Erythroblast (primary cell): ENCODE data around the gene NUP210.

Source experiments
- GATA1 ChIP-seq: IDR thresholded peaks from 2 replicates; pipeline ENCODE4 v1.6.1; 2011; ENCODE audit warnings: low read depth, mild to moderate bottlenecking, control low read depth, low read length, moderate library complexity
- POLR2A ChIP-seq: IDR thresholded peaks from 2 replicates; pipeline ENCODE4 v1.6.1; 2011; ENCODE audit warnings: mild to moderate bottlenecking, low read length

DNA sequence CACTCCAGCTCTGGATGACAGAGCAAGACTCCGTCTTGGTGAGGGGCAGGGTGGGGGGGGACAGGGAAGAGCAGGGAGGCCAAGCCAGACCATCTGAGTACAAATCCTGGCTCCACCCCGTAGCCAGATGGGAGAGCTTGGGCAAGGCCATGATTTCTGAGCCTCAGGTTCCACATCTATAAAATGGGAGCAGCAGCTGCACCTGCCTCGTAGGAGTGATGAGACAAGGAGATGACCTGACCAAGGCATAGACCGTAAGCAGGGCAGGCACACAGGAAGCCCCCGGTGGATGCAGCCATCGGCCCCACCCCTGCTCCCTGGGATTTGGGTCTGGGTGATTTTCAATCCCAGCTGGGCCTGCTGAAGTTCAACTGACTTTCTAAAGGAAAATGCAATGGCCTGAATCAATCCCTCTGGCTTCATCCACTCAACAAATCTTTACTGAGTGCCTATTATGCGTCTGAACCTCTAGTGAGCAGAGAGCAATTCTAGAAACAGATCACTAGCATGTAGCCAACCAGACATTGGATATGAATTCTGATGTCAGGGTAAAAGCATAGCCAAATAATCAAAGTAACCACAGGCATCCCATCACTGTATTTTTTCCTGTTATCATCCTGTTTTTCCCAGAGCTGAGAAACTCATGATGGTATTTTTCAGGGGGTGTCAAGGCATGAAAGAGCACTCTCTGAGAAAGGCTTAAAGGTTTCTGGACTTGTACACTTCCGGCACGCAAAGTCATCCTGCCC, 141.2 kb downstream of the NUP210 start:
- TF ChIP-seq POLR2A (no peak), GATA1 (no peak)
